ENCODE measurements around the gene TUBA3D.
"Not testable (repeated sequence)": the region's sequence is repeated elsewhere in the genome, so short reads cannot be mapped to it uniquely, and the experiment has no call there.

- not testable (repeated sequence) for TF ChIP-seq CTCF (IDR thresholded peaks at IDR 0.05 in 2 of 3, conservative IDR thresholded peaks at IDR 0.05 in 1 of 3; ENCODE audit: insufficient read depth in 2 of 3, low read depth in 1 of 3, low read length in 3 of 3); EZH2 (IDR thresholded peaks at IDR 0.05; ENCODE audit: borderline replicate concordance, low read depth, low read length); ZNF407 (IDR thresholded peaks at IDR 0.05; ENCODE audit: low read depth); ZBTB7A (IDR thresholded peaks at IDR 0.05; ENCODE audit: borderline replicate concordance, control insufficient read depth, low read depth, low read length); GABPB2 (CRISPR knock-in tag; conservative IDR thresholded peaks at IDR 0.05); E2F6 (IDR thresholded peaks at IDR 0.05; ENCODE audit: borderline replicate concordance in 1 of 2, extremely low read depth in 1 of 2, insufficient read depth in 1 of 2, insufficient read length in 1 of 2, low read depth in 1 of 2, low read length in 1 of 2, poor library complexity in 1 of 2, severe bottlenecking in 1 of 2); PHF8 (IDR thresholded peaks at IDR 0.05; ENCODE audit: borderline replicate concordance, low read length); PCBP1 (IDR thresholded peaks at IDR 0.05; ENCODE audit: low read depth, low read length, poor library complexity, severe bottlenecking); ZNF707 (CRISPR knock-in tag; conservative IDR thresholded peaks at IDR 0.05); POLR2A (conservative IDR thresholded peaks at IDR 0.05)
Observed at GRCh38 chr2:131483981-131484820, 8.3 kb downstream of the TUBA3D start.

All from K562 (cell line).